ENCODE measurements around the gene ARHGAP8. TPM values are rescaled to one million over a fixed set of nuclear protein-coding genes. Genes with fewer than 3 reads are reported as not detected.

ARHGAP8 gene
- total and polyA plus RNA-seq, 2 experiments from 2014 or later, result 62.8 to 64.9 TPM

DNA sequence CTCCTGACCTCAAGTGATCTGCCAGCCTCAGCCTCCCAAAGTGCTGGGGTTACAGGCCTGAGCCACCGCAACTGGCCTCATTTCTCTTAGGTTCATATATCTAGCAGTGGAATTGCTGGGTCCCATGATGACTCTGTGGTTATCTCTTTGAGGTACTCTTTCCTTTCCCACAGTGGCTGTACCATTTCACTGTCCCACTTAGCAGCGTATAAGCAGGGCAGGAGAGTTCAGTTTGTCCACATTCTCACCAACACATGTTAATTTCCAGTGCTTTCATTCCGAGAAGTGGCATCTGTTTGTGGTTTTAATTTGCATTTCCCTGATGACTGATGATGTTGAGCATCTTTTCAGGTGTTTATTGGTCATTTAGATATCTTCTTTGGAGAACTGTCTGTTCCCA is 34.0 kb upstream of the ARHGAP8 start (continued):
- no peak for TF ChIP-seq ZNF331 (CRISPR knock-in tag; IDR thresholded peaks at IDR 0.05; ENCODE audit: low read depth)
- no peak for TF ChIP-seq POLR2AphosphoS5 (IDR thresholded peaks at IDR 0.05; ENCODE audit: low read depth)
- TF ChIP-seq, protein P1, sequence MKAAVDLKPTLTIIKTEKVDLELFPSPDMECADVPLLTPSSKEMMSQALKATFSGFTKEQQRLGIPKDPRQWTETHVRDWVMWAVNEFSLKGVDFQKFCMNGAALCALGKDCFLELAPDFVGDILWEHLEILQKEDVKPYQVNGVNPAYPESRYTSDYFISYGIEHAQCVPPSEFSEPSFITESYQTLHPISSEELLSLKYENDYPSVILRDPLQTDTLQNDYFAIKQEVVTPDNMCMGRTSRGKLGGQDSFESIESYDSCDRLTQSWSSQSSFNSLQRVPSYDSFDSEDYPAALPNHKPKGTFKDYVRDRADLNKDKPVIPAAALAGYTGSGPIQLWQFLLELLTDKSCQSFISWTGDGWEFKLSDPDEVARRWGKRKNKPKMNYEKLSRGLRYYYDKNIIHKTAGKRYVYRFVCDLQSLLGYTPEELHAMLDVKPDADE (IDR thresholded peaks at IDR 0.05), result no peak
- TF ChIP-seq CREB1 (CRISPR knock-in tag; IDR thresholded peaks at IDR 0.05; ENCODE audit: low read depth), result no peak
- TF ChIP-seq NANOG (IDR thresholded peaks at IDR 0.05; ENCODE audit: borderline replicate concordance), result no peak
- TF ChIP-seq, protein P2, sequence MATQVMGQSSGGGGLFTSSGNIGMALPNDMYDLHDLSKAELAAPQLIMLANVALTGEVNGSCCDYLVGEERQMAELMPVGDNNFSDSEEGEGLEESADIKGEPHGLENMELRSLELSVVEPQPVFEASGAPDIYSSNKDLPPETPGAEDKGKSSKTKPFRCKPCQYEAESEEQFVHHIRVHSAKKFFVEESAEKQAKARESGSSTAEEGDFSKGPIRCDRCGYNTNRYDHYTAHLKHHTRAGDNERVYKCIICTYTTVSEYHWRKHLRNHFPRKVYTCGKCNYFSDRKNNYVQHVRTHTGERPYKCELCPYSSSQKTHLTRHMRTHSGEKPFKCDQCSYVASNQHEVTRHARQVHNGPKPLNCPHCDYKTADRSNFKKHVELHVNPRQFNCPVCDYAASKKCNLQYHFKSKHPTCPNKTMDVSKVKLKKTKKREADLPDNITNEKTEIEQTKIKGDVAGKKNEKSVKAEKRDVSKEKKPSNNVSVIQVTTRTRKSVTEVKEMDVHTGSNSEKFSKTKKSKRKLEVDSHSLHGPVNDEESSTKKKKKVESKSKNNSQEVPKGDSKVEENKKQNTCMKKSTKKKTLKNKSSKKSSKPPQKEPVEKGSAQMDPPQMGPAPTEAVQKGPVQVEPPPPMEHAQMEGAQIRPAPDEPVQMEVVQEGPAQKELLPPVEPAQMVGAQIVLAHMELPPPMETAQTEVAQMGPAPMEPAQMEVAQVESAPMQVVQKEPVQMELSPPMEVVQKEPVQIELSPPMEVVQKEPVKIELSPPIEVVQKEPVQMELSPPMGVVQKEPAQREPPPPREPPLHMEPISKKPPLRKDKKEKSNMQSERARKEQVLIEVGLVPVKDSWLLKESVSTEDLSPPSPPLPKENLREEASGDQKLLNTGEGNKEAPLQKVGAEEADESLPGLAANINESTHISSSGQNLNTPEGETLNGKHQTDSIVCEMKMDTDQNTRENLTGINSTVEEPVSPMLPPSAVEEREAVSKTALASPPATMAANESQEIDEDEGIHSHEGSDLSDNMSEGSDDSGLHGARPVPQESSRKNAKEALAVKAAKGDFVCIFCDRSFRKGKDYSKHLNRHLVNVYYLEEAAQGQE (IDR thresholded peaks at IDR 0.05; ENCODE audit: unreplicated experiment), result no peak

DNA sequence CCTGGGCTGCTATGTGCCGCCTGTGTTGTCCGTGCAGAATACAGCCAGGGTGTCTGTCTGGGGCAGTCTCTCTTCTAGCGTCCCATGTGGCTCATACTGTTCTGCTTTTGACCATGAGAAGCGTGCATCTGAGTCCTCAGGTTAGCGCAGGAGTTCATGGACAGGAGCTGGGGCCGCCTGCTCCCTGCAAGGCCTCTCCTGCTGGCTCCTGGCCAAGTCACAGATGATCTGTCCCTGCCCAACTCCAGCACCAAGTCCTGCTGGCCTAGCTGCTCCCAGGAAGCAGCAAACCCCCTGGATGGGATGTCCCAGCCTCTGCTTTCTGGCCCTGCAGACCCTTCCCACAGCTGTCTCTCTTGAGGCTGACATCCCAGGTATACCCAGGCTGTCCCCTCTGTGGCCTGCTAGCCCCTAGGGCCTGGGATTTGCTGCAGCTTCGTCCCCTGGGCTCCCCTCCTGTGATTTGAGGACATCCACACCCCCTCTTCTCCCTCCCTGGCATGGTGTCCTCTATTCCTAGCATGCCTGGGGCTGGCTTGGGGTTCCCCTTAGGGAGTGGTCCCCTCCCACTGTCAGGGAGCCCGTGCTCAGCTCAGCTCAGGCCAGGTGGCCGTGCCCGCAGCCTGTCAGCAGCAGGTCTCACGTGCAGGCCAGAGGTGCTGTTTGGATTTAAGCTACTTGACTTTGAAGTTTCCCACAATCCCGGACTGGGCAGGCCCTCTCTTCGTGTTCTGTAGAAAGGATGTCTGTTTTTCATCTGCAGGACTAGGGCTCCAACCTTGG is 32.6 kb upstream of the ARHGAP8 start:
- Mint-ChIP-seq H3K9me3 (no peaks in the 10 kb centered on the region), H3K27me3 (ENCODE audit: insufficient read depth, low read depth, poor library complexity) (peaks cover 4% of the 10 kb centered on the region), H3K4me3 (no peak overlapping the region), H3K36me3 (ENCODE audit: low read depth) (no peaks in the 10 kb centered on the region; the same call in 2 of the 3 replicates), H3K4me1 (peaks cover 17% of the 10 kb centered on the region), H3K27ac (no peak overlapping the region)
- H3K36me3 ChIP-seq (ENCODE audit: insufficient read depth), result no peaks in the 10 kb centered on the region
- ATAC-seq, result no peak
- no peaks in the 10 kb centered on the region for H3K9me2 ChIP-seq (ENCODE audit: insufficient read depth)
- H3K4me2 ChIP-seq, result no peak overlapping the region
- no peak overlapping the region for H2AFZ ChIP-seq
- TF ChIP-seq, protein P3, sequence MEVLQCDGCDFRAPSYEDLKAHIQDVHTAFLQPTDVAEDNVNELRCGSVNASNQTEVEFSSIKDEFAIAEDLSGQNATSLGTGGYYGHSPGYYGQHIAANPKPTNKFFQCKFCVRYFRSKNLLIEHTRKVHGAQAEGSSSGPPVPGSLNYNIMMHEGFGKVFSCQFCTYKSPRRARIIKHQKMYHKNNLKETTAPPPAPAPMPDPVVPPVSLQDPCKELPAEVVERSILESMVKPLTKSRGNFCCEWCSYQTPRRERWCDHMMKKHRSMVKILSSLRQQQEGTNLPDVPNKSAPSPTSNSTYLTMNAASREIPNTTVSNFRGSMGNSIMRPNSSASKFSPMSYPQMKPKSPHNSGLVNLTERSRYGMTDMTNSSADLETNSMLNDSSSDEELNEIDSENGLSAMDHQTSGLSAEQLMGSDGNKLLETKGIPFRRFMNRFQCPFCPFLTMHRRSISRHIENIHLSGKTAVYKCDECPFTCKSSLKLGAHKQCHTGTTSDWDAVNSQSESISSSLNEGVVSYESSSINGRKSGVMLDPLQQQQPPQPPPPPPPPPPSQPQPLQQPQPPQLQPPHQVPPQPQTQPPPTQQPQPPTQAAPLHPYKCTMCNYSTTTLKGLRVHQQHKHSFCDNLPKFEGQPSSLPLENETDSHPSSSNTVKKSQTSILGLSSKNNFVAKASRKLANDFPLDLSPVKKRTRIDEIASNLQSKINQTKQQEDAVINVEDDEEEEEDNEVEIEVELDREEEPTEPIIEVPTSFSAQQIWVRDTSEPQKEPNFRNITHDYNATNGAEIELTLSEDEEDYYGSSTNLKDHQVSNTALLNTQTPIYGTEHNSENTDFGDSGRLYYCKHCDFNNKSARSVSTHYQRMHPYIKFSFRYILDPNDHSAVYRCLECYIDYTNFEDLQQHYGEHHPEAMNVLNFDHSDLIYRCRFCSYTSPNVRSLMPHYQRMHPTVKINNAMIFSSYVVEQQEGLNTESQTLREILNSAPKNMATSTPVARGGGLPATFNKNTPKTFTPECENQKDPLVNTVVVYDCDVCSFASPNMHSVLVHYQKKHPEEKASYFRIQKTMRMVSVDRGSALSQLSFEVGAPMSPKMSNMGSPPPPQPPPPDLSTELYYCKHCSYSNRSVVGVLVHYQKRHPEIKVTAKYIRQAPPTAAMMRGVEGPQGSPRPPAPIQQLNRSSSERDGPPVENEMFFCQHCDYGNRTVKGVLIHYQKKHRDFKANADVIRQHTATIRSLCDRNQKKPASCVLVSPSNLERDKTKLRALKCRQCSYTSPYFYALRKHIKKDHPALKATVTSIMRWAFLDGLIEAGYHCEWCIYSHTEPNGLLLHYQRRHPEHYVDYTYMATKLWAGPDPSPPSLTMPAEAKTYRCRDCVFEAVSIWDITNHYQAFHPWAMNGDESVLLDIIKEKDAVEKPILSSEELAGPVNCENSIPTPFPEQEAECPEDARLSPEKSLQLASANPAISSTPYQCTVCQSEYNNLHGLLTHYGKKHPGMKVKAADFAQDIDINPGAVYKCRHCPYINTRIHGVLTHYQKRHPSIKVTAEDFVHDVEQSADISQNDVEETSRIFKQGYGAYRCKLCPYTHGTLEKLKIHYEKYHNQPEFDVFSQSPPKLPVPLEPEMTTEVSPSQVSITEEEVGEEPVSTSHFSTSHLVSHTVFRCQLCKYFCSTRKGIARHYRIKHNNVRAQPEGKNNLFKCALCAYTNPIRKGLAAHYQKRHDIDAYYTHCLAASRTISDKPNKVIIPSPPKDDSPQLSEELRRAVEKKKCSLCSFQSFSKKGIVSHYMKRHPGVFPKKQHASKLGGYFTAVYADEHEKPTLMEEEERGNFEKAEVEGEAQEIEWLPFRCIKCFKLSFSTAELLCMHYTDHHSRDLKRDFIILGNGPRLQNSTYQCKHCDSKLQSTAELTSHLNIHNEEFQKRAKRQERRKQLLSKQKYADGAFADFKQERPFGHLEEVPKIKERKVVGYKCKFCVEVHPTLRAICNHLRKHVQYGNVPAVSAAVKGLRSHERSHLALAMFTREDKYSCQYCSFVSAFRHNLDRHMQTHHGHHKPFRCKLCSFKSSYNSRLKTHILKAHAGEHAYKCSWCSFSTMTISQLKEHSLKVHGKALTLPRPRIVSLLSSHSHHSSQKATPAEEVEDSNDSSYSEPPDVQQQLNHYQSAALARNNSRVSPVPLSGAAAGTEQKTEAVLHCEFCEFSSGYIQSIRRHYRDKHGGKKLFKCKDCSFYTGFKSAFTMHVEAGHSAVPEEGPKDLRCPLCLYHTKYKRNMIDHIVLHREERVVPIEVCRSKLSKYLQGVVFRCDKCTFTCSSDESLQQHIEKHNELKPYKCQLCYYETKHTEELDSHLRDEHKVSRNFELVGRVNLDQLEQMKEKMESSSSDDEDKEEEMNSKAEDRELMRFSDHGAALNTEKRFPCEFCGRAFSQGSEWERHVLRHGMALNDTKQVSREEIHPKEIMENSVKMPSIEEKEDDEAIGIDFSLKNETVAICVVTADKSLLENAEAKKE (CRISPR knock-in tag; IDR thresholded peaks at IDR 0.05), result no peak
- TF ChIP-seq EZH2 (IDR thresholded peaks at IDR 0.05; ENCODE audit: low read depth, unreplicated experiment) (no peak), NANOG (IDR thresholded peaks at IDR 0.05; ENCODE audit: borderline replicate concordance) (no peak), POLR2AphosphoS5 (IDR thresholded peaks at IDR 0.05; ENCODE audit: low read depth) (no peak)
- DNase-seq (ENCODE audit: low spot score), result no peak
- no peak overlapping the region for H3K4me3 ChIP-seq
- no peaks in the 10 kb centered on the region for H3K79me2 ChIP-seq (replicated peaks; ENCODE audit: insufficient read depth)
- H3K4me1 ChIP-seq (ENCODE audit: insufficient read depth), result no peaks in the 10 kb centered on the region; the same call in 1 of the 2 replicates
- no peak overlapping the region for H3K27ac ChIP-seq (ENCODE audit: low read depth)
- no peaks in the 10 kb centered on the region for H3K27me3 ChIP-seq (ENCODE audit: insufficient read depth)
- H4K20me1 ChIP-seq (replicated peaks; ENCODE audit: insufficient read depth), result no peaks in the 10 kb centered on the region
- H3F3A ChIP-seq (replicated peaks; ENCODE audit: low read depth), result no peaks in the 10 kb centered on the region
